ENCODE measurements around the gene TMEM200B. TPM values are rescaled to one million over a fixed set of nuclear protein-coding genes. Genes with fewer than 3 reads are reported as not detected.
"Not testable (repeated sequence)": the region's sequence is repeated elsewhere in the genome, so short reads cannot be mapped to it uniquely, and the experiment has no call there.

The TMEM200B gene
- total RNA-seq, 1 donor from 2014 or later, result 0.46 TPM

- Mint-ChIP-seq H3K9me3 (no peaks in the 10 kb centered on the region), H3K4me3 (ENCODE audit: low read depth) (no peak overlapping the region), H3K36me3 (ENCODE audit: low read depth) (peaks cover 44% of the 10 kb centered on the region), H3K27me3 (ENCODE audit: low read depth) (peaks cover 7% of the 10 kb centered on the region), H3K4me1 (ENCODE audit: low read depth) (no peaks in the 10 kb centered on the region), H3K27ac (no peak overlapping the region)
- intact Hi-C loops (cut with micrococcal nuclease), result no loop called here
- DNase-seq (ENCODE audit: low spot score), result no peak
Observed at GRCh38 chr1:29117381-29117780, 6.3 kb downstream of the TMEM200B start.

GRCh38 chr1:29114654-29115053, 9.0 kb downstream of the TMEM200B start:
- Mint-ChIP-seq H3K9me3 (no peaks in the 10 kb centered on the region), H3K27me3 (ENCODE audit: low read depth) (no peaks in the 10 kb centered on the region), H3K4me3 (ENCODE audit: low read depth) (no peak overlapping the region), H3K27ac (no peak overlapping the region), H3K4me1 (ENCODE audit: low read depth) (no peaks in the 10 kb centered on the region), H3K36me3 (ENCODE audit: low read depth) (peaks cover 49% of the 10 kb centered on the region)
- no peak for DNase-seq (ENCODE audit: low spot score)
- intact Hi-C loops (cut with micrococcal nuclease), result no loop called here

- intact Hi-C loops (cut with micrococcal nuclease), result no loop called here
- no peaks in the 10 kb centered on the region for H3K9me3 Mint-ChIP-seq
- no peak for DNase-seq (ENCODE audit: low spot score)
- peaks cover 48% of the 10 kb centered on the region for H3K36me3 Mint-ChIP-seq (ENCODE audit: low read depth)
- no peaks in the 10 kb centered on the region for H3K4me1 Mint-ChIP-seq (ENCODE audit: low read depth)
- no peak overlapping the region for H3K4me3 Mint-ChIP-seq (ENCODE audit: low read depth)
- no peaks in the 10 kb centered on the region for H3K27me3 Mint-ChIP-seq (ENCODE audit: low read depth)
- no peak overlapping the region for H3K27ac Mint-ChIP-seq
Observed at GRCh38 chr1:29113413-29114117, 10.1 kb downstream of the TMEM200B start.

- no peak for DNase-seq (ENCODE audit: low spot score)
- Mint-ChIP-seq H3K4me1 (ENCODE audit: low read depth) (no peaks in the 10 kb centered on the region), H3K9me3 (no peaks in the 10 kb centered on the region), H3K27me3 (ENCODE audit: low read depth) (no peaks in the 10 kb centered on the region), H3K36me3 (ENCODE audit: low read depth) (peaks cover 45% of the 10 kb centered on the region), H3K4me3 (ENCODE audit: low read depth) (no peak overlapping the region), H3K27ac (no peak overlapping the region)
- intact Hi-C loops (cut with micrococcal nuclease), result no loop called here
Observed at GRCh38 chr1:29112705-29113412, 10.8 kb downstream of the TMEM200B start.

- DNase-seq (ENCODE audit: low spot score); intact Hi-C loops (cut with micrococcal nuclease); H3K27ac Mint-ChIP-seq; H3K9me3 Mint-ChIP-seq; H3K4me1 Mint-ChIP-seq (ENCODE audit: low read depth); H3K27me3 Mint-ChIP-seq (ENCODE audit: low read depth); H3K4me3 Mint-ChIP-seq (ENCODE audit: low read depth): not testable (repeated sequence)
- H3K36me3 Mint-ChIP-seq (ENCODE audit: low read depth), result peaks cover 26% of the 10 kb centered on the region
Observed at GRCh38 chr1:29108041-29108440, 15.7 kb downstream of the TMEM200B start.

GRCh38 chr1:29105822-29106221, 17.9 kb downstream of the TMEM200B start:
- no peak overlapping the region for H3K27ac Mint-ChIP-seq

GRCh38 chr1:29100487-29100886, 23.2 kb downstream of the TMEM200B start:
- no peaks in the 10 kb centered on the region for H3K4me1 Mint-ChIP-seq (ENCODE audit: low read depth)
- no peak overlapping the region for H3K4me3 Mint-ChIP-seq (ENCODE audit: low read depth)
- H3K27ac Mint-ChIP-seq, result no peak overlapping the region
- peaks cover 31% of the 10 kb centered on the region for H3K36me3 Mint-ChIP-seq (ENCODE audit: low read depth)
- no peaks in the 10 kb centered on the region for H3K9me3 Mint-ChIP-seq
- no peak for DNase-seq (ENCODE audit: low spot score)
- no peaks in the 10 kb centered on the region for H3K27me3 Mint-ChIP-seq (ENCODE audit: low read depth)
- intact Hi-C loops (cut with micrococcal nuclease), result no loop called here

More at GRCh38 chr1:29105822-29106221, 17.9 kb downstream of the TMEM200B start:
- DNase-seq (ENCODE audit: low spot score), result no peak
- no peak overlapping the region for H3K4me3 Mint-ChIP-seq (ENCODE audit: low read depth)
- peaks cover 21% of the 10 kb centered on the region for H3K36me3 Mint-ChIP-seq (ENCODE audit: low read depth)
- no peaks in the 10 kb centered on the region for H3K4me1 Mint-ChIP-seq (ENCODE audit: low read depth)
- H3K9me3 Mint-ChIP-seq, result no peaks in the 10 kb centered on the region
- no peaks in the 10 kb centered on the region for H3K27me3 Mint-ChIP-seq (ENCODE audit: low read depth)
- intact Hi-C loops (cut with micrococcal nuclease), result no loop called here

- H3K27ac Mint-ChIP-seq, result no peak overlapping the region
- DNase-seq (ENCODE audit: low spot score), result no peak
- no peaks in the 10 kb centered on the region for H3K27me3 Mint-ChIP-seq (ENCODE audit: low read depth)
- H3K4me3 Mint-ChIP-seq (ENCODE audit: low read depth), result no peak overlapping the region
- H3K36me3 Mint-ChIP-seq (ENCODE audit: low read depth), result peaks cover 31% of the 10 kb centered on the region
- H3K9me3 Mint-ChIP-seq, result no peaks in the 10 kb centered on the region
- intact Hi-C loops (cut with micrococcal nuclease), result no loop called here
- H3K4me1 Mint-ChIP-seq (ENCODE audit: low read depth), result no peaks in the 10 kb centered on the region
Observed at GRCh38 chr1:29099286-29099685, 24.4 kb downstream of the TMEM200B start.

- Mint-ChIP-seq H3K27ac (no peak overlapping the region), H3K4me1 (ENCODE audit: low read depth) (no peaks in the 10 kb centered on the region), H3K9me3 (peaks cover 4% of the 10 kb centered on the region), H3K27me3 (ENCODE audit: low read depth) (no peaks in the 10 kb centered on the region), H3K4me3 (ENCODE audit: low read depth) (no peak overlapping the region), H3K36me3 (ENCODE audit: low read depth) (peaks cover 38% of the 10 kb centered on the region)
- intact Hi-C loops (cut with micrococcal nuclease), result no loop called here
- DNase-seq (ENCODE audit: low spot score), result no peak
Observed at GRCh38 chr1:29096231-29096886, 27.3 kb downstream of the TMEM200B start.

- H3K9me3 Mint-ChIP-seq, result peaks cover 4% of the 10 kb centered on the region
- no peak overlapping the region for H3K4me3 Mint-ChIP-seq (ENCODE audit: low read depth)
- intact Hi-C loops (cut with micrococcal nuclease), result no loop called here
- no peak overlapping the region for H3K27ac Mint-ChIP-seq
- H3K4me1 Mint-ChIP-seq (ENCODE audit: low read depth), result no peaks in the 10 kb centered on the region
- DNase-seq (ENCODE audit: low spot score), result no peak
- H3K27me3 Mint-ChIP-seq (ENCODE audit: low read depth), result no peaks in the 10 kb centered on the region
- peaks cover 36% of the 10 kb centered on the region for H3K36me3 Mint-ChIP-seq (ENCODE audit: low read depth)
Observed at GRCh38 chr1:29094954-29095353, 28.7 kb downstream of the TMEM200B start.

GRCh38 chr1:29094433-29094832, 29.3 kb downstream of the TMEM200B start:
- H3K36me3 Mint-ChIP-seq (ENCODE audit: low read depth), result peaks cover 36% of the 10 kb centered on the region

GRCh38 chr1:29092704-29093103, 31.0 kb downstream of the TMEM200B start:
- not testable (repeated sequence) for H3K27me3 Mint-ChIP-seq (ENCODE audit: low read depth)

More at GRCh38 chr1:29094433-29094832, 29.3 kb downstream of the TMEM200B start:
- Mint-ChIP-seq H3K4me3 (ENCODE audit: low read depth) (no peak overlapping the region), H3K9me3 (peaks cover 4% of the 10 kb centered on the region), H3K27me3 (ENCODE audit: low read depth) (no peaks in the 10 kb centered on the region), H3K4me1 (ENCODE audit: low read depth) (no peaks in the 10 kb centered on the region), H3K27ac (no peak overlapping the region)
- intact Hi-C loops (cut with micrococcal nuclease), result no loop called here
- DNase-seq (ENCODE audit: low spot score), result no peak

More at GRCh38 chr1:29092704-29093103, 31.0 kb downstream of the TMEM200B start:
- H3K9me3 Mint-ChIP-seq; H3K4me1 Mint-ChIP-seq (ENCODE audit: low read depth); intact Hi-C loops (cut with micrococcal nuclease); H3K4me3 Mint-ChIP-seq (ENCODE audit: low read depth); DNase-seq (ENCODE audit: low spot score); H3K27ac Mint-ChIP-seq: not testable (repeated sequence)
- H3K36me3 Mint-ChIP-seq (ENCODE audit: low read depth), result peaks cover 31% of the 10 kb centered on the region
